ENCODE data around the gene GDI1. TPM values are rescaled to one million over a fixed set of nuclear protein-coding genes. Genes with fewer than 3 reads are reported as not detected.
A peak's percentile ranks its signal among the peaks of the same experiment; 100 is the strongest.

Gene GDI1
- polyA plus RNA-seq, 1 of the 3 experiments (the other 2 are of a cell fraction): 408 TPM

- Histone ChIP-seq H3K9ac (no peak overlapping the region), H3K79me2 (ENCODE audit: insufficient read depth) (no peaks in the 10 kb centered on the region; the same call in 1 of the 2 replicates), H4K20me1 (ENCODE audit: insufficient read depth) (no peaks in the 10 kb centered on the region), H3F3A (replicated peaks; ENCODE audit: insufficient read depth) (peaks cover 14% of the 10 kb centered on the region), H3K9me2 (no peaks in the 10 kb centered on the region), H3K27ac (ENCODE audit: low read depth in 2 of 2, low read length in 1 of 2) (no peak overlapping the region), H3K4me2 (no peak overlapping the region), H3K9me3 (no peaks in the 10 kb centered on the region), H3K4me3 (ENCODE audit: low read depth in 2 of 2, low read length in 1 of 2) (no peak overlapping the region), H3K4me1 (ENCODE audit: control insufficient read depth in 1 of 2, insufficient read depth in 2 of 2, low read depth in 1 of 2, low read length in 1 of 2) (peaks cover 0 to 6% of the 10 kb centered on the region in 2 experiments; a peak in 1 of 4 replicates), H3K36me3 (replicated peaks in 1 of 2; ENCODE audit: control insufficient read depth in 1 of 2, insufficient read depth in 2 of 2, low read length in 1 of 2) (no peaks in the 10 kb centered on the region), H3K27me3 (ENCODE audit: insufficient read depth) (peaks cover 9% of the 10 kb centered on the region; the same call in 1 of the 2 replicates), H2AFZ (ENCODE audit: low read depth) (no peak overlapping the region)
- TF ChIP-seq FOXJ3 (CRISPR knock-in tag; IDR thresholded peaks at IDR 0.05) (no peak), POLR2AphosphoS5 (IDR thresholded peaks at IDR 0.05; ENCODE audit: low read depth, low read length) (no peak), JUND (IDR thresholded peaks at IDR 0.05) (no peak)
- DNase-seq: no peak
- ChIA-PET CTCF (interaction anchor here (1.2 to 1.3 kb wide), 2 partner anchors 13 to 31 kb away, joined by 3 to 4 read pairs; no protein-coding TSS in a partner anchor), POLR2A (interaction anchor here (0.9 to 2.1 kb wide), 4 partner anchors 14 to 51 kb away, joined by 3 to 8 read pairs (median 4); partner anchors contain the start of gene SLC10A3)
- 85% methylated on average over 6 of the region's 8 CpGs for WGBS (ENCODE audit: low lambda C conversion rate)
These were observed 39.9 kb downstream of the GDI1 start for GRCh38 chrX:154476821-154477220.

- WGBS (ENCODE audit: low lambda C conversion rate): 58% methylated on average over 16 of the region's 24 CpGs
These were observed 41.0 kb downstream of the GDI1 start for GRCh38 chrX:154477891-154478477.

More at GRCh38 chrX:154477891-154478477, 41.0 kb downstream of the GDI1 start:
- peaks cover 14% of the 10 kb centered on the region for H3F3A ChIP-seq (replicated peaks; ENCODE audit: insufficient read depth)
- H3K9ac ChIP-seq: peak overlapping the region; percentile 43; the same call in 1 of the 2 replicates
- no peaks in the 10 kb centered on the region for H4K20me1 ChIP-seq (ENCODE audit: insufficient read depth)
- peaks cover 0 to 6% of the 10 kb centered on the region in 2 experiments; a peak in 1 of 4 replicates for H3K4me1 ChIP-seq (ENCODE audit: control insufficient read depth in 1 of 2, insufficient read depth in 2 of 2, low read depth in 1 of 2, low read length in 1 of 2)
- H3K27me3 ChIP-seq (ENCODE audit: insufficient read depth): peaks cover 5% of the 10 kb centered on the region; the same call in 1 of the 2 replicates
- peak overlapping the region; percentile 69 for H3K4me2 ChIP-seq
- no peaks in the 10 kb centered on the region for H3K9me2 ChIP-seq
- ChIA-PET POLR2A (interaction anchor here (1.0 to 2.1 kb wide), 6 partner anchors 9 to 79 kb away, joined by 4 to 8 read pairs (median 5); partner anchors contain the start of genes RPL10, SLC10A3 and UBL4A), CTCF (interaction anchor here (1.0 to 1.3 kb wide), 3 partner anchors 15 to 58 kb away, joined by 3 to 4 read pairs (median 3); no protein-coding TSS in a partner anchor)
- no peaks in the 10 kb centered on the region for H3K36me3 ChIP-seq (replicated peaks in 1 of 2; ENCODE audit: control insufficient read depth in 1 of 2, insufficient read depth in 2 of 2, low read length in 1 of 2)
- peak overlapping the region; percentile 49 to 58 for H3K4me3 ChIP-seq (ENCODE audit: low read depth in 2 of 2, low read length in 1 of 2)
- DNase-seq: peak; percentile 14
- H3K27ac ChIP-seq (ENCODE audit: low read depth in 2 of 2, low read length in 1 of 2): peak overlapping the region in 1 of 2 experiments; percentile 61; a peak in 1 of 4 replicates
- H2AFZ ChIP-seq (ENCODE audit: low read depth): no peak overlapping the region
- no peaks in the 10 kb centered on the region; the same call in 1 of the 2 replicates for H3K79me2 ChIP-seq (ENCODE audit: insufficient read depth)
- no peaks in the 10 kb centered on the region for H3K9me3 ChIP-seq
- no peak for TF ChIP-seq MAX (IDR thresholded peaks at IDR 0.05; ENCODE audit: low read depth)
- TF ChIP-seq FOXJ3 (CRISPR knock-in tag; IDR thresholded peaks at IDR 0.05): no peak
- TF ChIP-seq USF2 (IDR thresholded peaks at IDR 0.05; ENCODE audit: borderline replicate concordance, low read depth, low read length): no peak
- TF ChIP-seq MXI1 (IDR thresholded peaks at IDR 0.05; ENCODE audit: low read depth, low read length): no peak
- TF ChIP-seq REST (IDR thresholded peaks at IDR 0.05; ENCODE audit: low read depth, low read length): no peak
- no peak for TF ChIP-seq PBX3 (IDR thresholded peaks at IDR 0.05)
- no peak for TF ChIP-seq SMC3 (IDR thresholded peaks at IDR 0.05; ENCODE audit: low read depth, low read length)
- TF ChIP-seq YY1 (IDR thresholded peaks at IDR 0.05; ENCODE audit: low read depth): no peak
- TF ChIP-seq POLR2AphosphoS5 (IDR thresholded peaks at IDR 0.05; ENCODE audit: low read depth, low read length): no peak; the same call in 1 of the 2 replicates
- no peak for TF ChIP-seq RAD21 (IDR thresholded peaks at IDR 0.05; ENCODE audit: low read length)
- TF ChIP-seq EZH2phosphoT487 (IDR thresholded peaks at IDR 0.05; ENCODE audit: borderline replicate concordance, low read depth): no peak
- TF ChIP-seq TEAD4 (IDR thresholded peaks at IDR 0.05; ENCODE audit: borderline replicate concordance, insufficient read depth): no peak
- TF ChIP-seq NRF1 (IDR thresholded peaks at IDR 0.05; ENCODE audit: low read depth, low read length): no peak
- no peak for TF ChIP-seq RCOR1 (IDR thresholded peaks at IDR 0.05; ENCODE audit: low read length)
- no peak for TF ChIP-seq GABPA (IDR thresholded peaks at IDR 0.05; ENCODE audit: low read depth)
- TF ChIP-seq IRF3 (IDR thresholded peaks at IDR 0.05; ENCODE audit: low read depth, low read length): no peak
